NCI-H345 treated with DMSO at 0.1 percent for 48 hours (cell line): ENCODE measurements around the gene TMEM40.
"Not testable (repeated sequence)": the region's sequence is repeated elsewhere in the genome, so short reads cannot be mapped to it uniquely, and the experiment has no call there.

Experiments used
- DNase-seq: peaks from one replicate; lab custom pipeline; 2025; ENCODE audit not compliant: unreplicated experiment; lab: John Stamatoyannopoulos, UW

The TMEM40 gene

GRCh38 chr3:12777171-12777570 lies 18.1 kb upstream of the TMEM40 start:
- no peak for DNase-seq

GRCh38 chr3:12775970-12776369 lies 16.9 kb upstream of the TMEM40 start:
- not testable (repeated sequence) for DNase-seq

- DNase-seq: no peak
These were observed 16.2 kb upstream of the TMEM40 start for GRCh38 chr3:12775226-12775625.

GRCh38 chr3:12774619-12775018 lies 15.6 kb upstream of the TMEM40 start:
- no peak for DNase-seq

- no peak for DNase-seq
These were observed 14.6 kb upstream of the TMEM40 start for GRCh38 chr3:12773710-12774086.

GRCh38 chr3:12773030-12773709 lies 14.1 kb upstream of the TMEM40 start:
- DNase-seq: no peak

GRCh38 chr3:12772462-12772861 lies 13.4 kb upstream of the TMEM40 start:
- DNase-seq: no peak

GRCh38 chr3:12771236-12771635 lies 12.2 kb upstream of the TMEM40 start:
- no peak for DNase-seq

GRCh38 chr3:12769761-12770160 lies 10.7 kb upstream of the TMEM40 start:
- DNase-seq: no peak

GRCh38 chr3:12768579-12769527 lies 9.8 kb upstream of the TMEM40 start:
- DNase-seq: no peak

- DNase-seq: no peak
These were observed 7.5 kb upstream of the TMEM40 start for GRCh38 chr3:12766541-12766940.

- DNase-seq: no peak
These were observed 5.2 kb upstream of the TMEM40 start for GRCh38 chr3:12764171-12764776.

- no peak for DNase-seq
These were observed 870 bp upstream of the TMEM40 start for GRCh38 chr3:12759693-12760565.

- DNase-seq: no peak
These were observed 856 bp downstream of the TMEM40 start for GRCh38 chr3:12758025-12758781.

GRCh38 chr3:12756635-12757034 lies 2.4 kb downstream of the TMEM40 start:
- no peak for DNase-seq

GRCh38 chr3:12756175-12756574 lies 2.9 kb downstream of the TMEM40 start:
- no peak for DNase-seq

- no peak for DNase-seq
These were observed 3.3 kb downstream of the TMEM40 start for GRCh38 chr3:12755754-12756153.

GRCh38 chr3:12754313-12754712 lies 4.7 kb downstream of the TMEM40 start:
- no peak for DNase-seq

- no peak for DNase-seq
These were observed 5.6 kb downstream of the TMEM40 start for GRCh38 chr3:12753275-12754028.
